A549 (cell line): ENCODE results near the gene ARIH2. TPM values are rescaled to one million over a fixed set of nuclear protein-coding genes. Genes with fewer than 3 reads are reported as not detected.

Experiments used
- ATAC-seq, 2 experiments: fragments of 200-7000 bp in 1 of 2; fragments of >200 bp in 1 of 2; cut with Nextera tagmentation in 1 of 2; cut with Tn5 transposase in 1 of 2; 3 replicates each; pipeline versions ENCODE4 v1.8.0 to v1.9.1; 2018 to 2020; ENCODE audit warnings: mild to moderate bottlenecking in 1 of 2, moderate library complexity in 1 of 2
- CTCF ChIA-PET: fragments of 300-600 bp; sonication (Branson Sonifier 250); formaldehyde crosslinking; extraction: SDS; loops from one replicate; lab custom pipeline; 2021; ENCODE audit warnings: antibody characterized with exemption, inconsistent platforms; lab: Yijun Ruan, JAX
- POLR2A ChIA-PET: fragments of 350-600 bp; formaldehyde crosslinking; extraction: SDS; loops from one replicate; lab custom pipeline; 2021; ENCODE audit warnings: antibody characterized with exemption, inconsistent platforms; lab: Yijun Ruan, JAX
- DNase-seq, 2 experiments: peaks; one replicate each; pipeline versions ENCODE4 v3.0.0 to v3.0.0-alpha.2; 2011 to 2016; ENCODE audit warnings: low read depth in 1 of 2, low spot score in 1 of 2
- FAIRE-seq: peaks from 2 replicates; lab custom pipeline; 2011; peaks lifted over from hg19 to GRCh38; lab: Jason Lieb, UNC
- H3K27ac ChIP-seq, 2 experiments: fragments of >200 bp; sonication (Bioruptor Twin); formaldehyde crosslinking; 3 replicates each; pipeline ENCODE4 v1.5.1; 2016 to 2017
- H3K4me1 ChIP-seq: fragments of >200 bp; sonication (Bioruptor Twin); formaldehyde crosslinking; 3 replicates; pipeline ENCODE4 v1.6.1; 2016
- H3K4me2 ChIP-seq: fragments of >200 bp; sonication (Bioruptor Twin); formaldehyde crosslinking; 3 replicates; pipeline ENCODE4 v1.6.1; 2016
- H3K4me3 ChIP-seq: fragments of >200 bp; sonication (Bioruptor Twin); formaldehyde crosslinking; 3 replicates; pipeline ENCODE4 v1.5.1; 2016
- H3K9me3 ChIP-seq: fragments of >200 bp; sonication (Bioruptor Twin); formaldehyde crosslinking; 3 replicates; pipeline ENCODE4 v1.6.1; 2016
- BHLHE40 ChIP-seq: IDR thresholded peaks from 2 replicates; pipeline ENCODE4 v1.6.1; 2012; ENCODE audit warnings: low read depth, low read length, inconsistent platforms
- CBX8 ChIP-seq: fragments of 200-600 bp; sonication (generic); IDR thresholded peaks from 2 replicates; pipeline ENCODE4 v1.6.1; 2016
- CEBPB ChIP-seq, 2 experiments: fragments of >200 bp in 1 of 2; sonication (Bioruptor Twin) in 1 of 2; formaldehyde crosslinking in 1 of 2; IDR thresholded peaks; 2 replicates each; pipeline ENCODE4 v1.6.1; 2012 to 2016
- CHD2 ChIP-seq: fragments of 150-350 bp; IDR thresholded peaks from 2 replicates; pipeline ENCODE4 v1.6.1; 2014; ENCODE audit warnings: low read length; ENCODE audit not compliant: partially characterized antibody
- CHD4 ChIP-seq: fragments of 200-600 bp; sonication (generic); IDR thresholded peaks from 2 replicates; pipeline ENCODE4 v1.6.1; 2016; ENCODE audit warnings: antibody characterized with exemption, mild to moderate bottlenecking, borderline replicate concordance
- CTCF ChIP-seq: fragments of >200 bp; sonication (Bioruptor Twin); formaldehyde crosslinking; IDR thresholded peaks from 3 replicates; pipeline ENCODE4 v1.5.1; 2016
- ELK1 ChIP-seq: fragments of 150-350 bp; IDR thresholded peaks from 2 replicates; pipeline ENCODE4 v1.6.1; 2014; ENCODE audit warnings: low read depth, mild to moderate bottlenecking, low read length
- HES2 ChIP-seq: fragments of >200 bp; sonication (Bioruptor Twin); formaldehyde crosslinking; IDR thresholded peaks from 2 replicates; pipeline ENCODE4 v1.6.1; 2016
- HEYL ChIP-seq: fragments of 250-450 bp; sonication (Bioruptor Pico); IDR thresholded peaks from 2 replicates; pipeline ENCODE4 v1.8.0; 2021; ENCODE audit warnings: mild to moderate bottlenecking, moderate library complexity
- HOXA7 ChIP-seq: fragments of 250-450 bp; sonication (Bioruptor Pico); IDR thresholded peaks from 2 replicates; pipeline ENCODE4 v1.5.0; 2020; ENCODE audit warnings: mild to moderate bottlenecking, moderate library complexity
- HOXB13 ChIP-seq: fragments of 250-450 bp; sonication (Bioruptor Pico); IDR thresholded peaks from 2 replicates; pipeline ENCODE4 v1.5.0; 2020; ENCODE audit warnings: low read depth, mild to moderate bottlenecking, moderate library complexity
- HOXB5 ChIP-seq: fragments of 250-450 bp; sonication (Bioruptor Pico); IDR thresholded peaks from 2 replicates; pipeline ENCODE4 v1.5.0; 2020; ENCODE audit warnings: mild to moderate bottlenecking, moderate library complexity
- JUNB ChIP-seq: fragments of >200 bp; sonication (Bioruptor Twin); formaldehyde crosslinking; IDR thresholded peaks from 2 replicates; pipeline ENCODE4 v1.6.1; 2016
- KDM1A ChIP-seq: fragments of 200-600 bp; sonication (generic); IDR thresholded peaks from 2 replicates; pipeline ENCODE4 v1.6.1; 2016; ENCODE audit warnings: low read depth, mild to moderate bottlenecking
- KDM5A ChIP-seq: fragments of 200-600 bp; sonication (generic); IDR thresholded peaks from 2 replicates; pipeline ENCODE4 v1.6.1; 2016; ENCODE audit warnings: antibody characterized with exemption, mild to moderate bottlenecking
- MAX ChIP-seq: IDR thresholded peaks from 2 replicates; pipeline ENCODE4 v1.6.1; 2012
- MAZ ChIP-seq: fragments of 150-350 bp; IDR thresholded peaks from 2 replicates; pipeline ENCODE4 v1.6.1; 2014; ENCODE audit warnings: antibody characterized with exemption, low read depth, low read length, borderline replicate concordance
- NFE2L2 ChIP-seq: fragments of 150-350 bp; conservative IDR thresholded peaks from 2 replicates; pipeline ENCODE4 v1.6.1; 2014; ENCODE audit warnings: low read length
- NPAS2 ChIP-seq: fragments of 250-450 bp; sonication (Bioruptor Pico); IDR thresholded peaks from 2 replicates; pipeline ENCODE4 v1.8.0; 2022; ENCODE audit warnings: mild to moderate bottlenecking, moderate library complexity, borderline replicate concordance
- NR3C1 ChIP-seq: fragments of >200 bp; sonication (Bioruptor Twin); formaldehyde crosslinking; IDR thresholded peaks from 3 replicates; pipeline ENCODE4 v1.6.1; 2017
- POLR2A ChIP-seq: IDR thresholded peaks from 2 replicates; pipeline ENCODE4 v1.6.1; 2012; ENCODE audit warnings: mild to moderate bottlenecking, low read length
- RAD21 ChIP-seq, 2 experiments: fragments of >200 bp in 1 of 2; sonication (Bioruptor Twin) in 1 of 2; formaldehyde crosslinking in 1 of 2; IDR thresholded peaks in 1 of 2; conservative IDR thresholded peaks in 1 of 2; 2 replicates in 1 of 2; 3 replicates in 1 of 2; pipeline ENCODE4 v1.6.1; 2012 to 2018; ENCODE audit warnings: inconsistent platforms in 1 of 2
- RCOR1 ChIP-seq: fragments of 150-350 bp; IDR thresholded peaks from 2 replicates; pipeline ENCODE4 v1.6.1; 2014; ENCODE audit warnings: antibody characterized with exemption, low read length, low read depth
- RFX5 ChIP-seq: fragments of 450-650 bp; IDR thresholded peaks from 2 replicates; pipeline ENCODE4 v1.7.1; 2014; ENCODE audit warnings: antibody characterized with exemption, mild to moderate bottlenecking, moderate library complexity
- TP53 ChIP-seq: fragments of 250-450 bp; sonication (Bioruptor Pico); IDR thresholded peaks from 2 replicates; pipeline ENCODE4 v1.5.0; 2021; ENCODE audit warnings: mild to moderate bottlenecking, moderate library complexity
- ZSCAN20 ChIP-seq: fragments of 250-450 bp; sonication (Bioruptor Pico); IDR thresholded peaks from 2 replicates; pipeline ENCODE4 v1.8.0; 2022; ENCODE audit warnings: mild to moderate bottlenecking, moderate library complexity
- WGBS: methylation state at CpG from one replicate; pipeline ENCODE4 v1.1.6; 2017; ENCODE audit errors: missing lambda C conversion rate; 5-methylcytosine and 5-hydroxymethylcytosine counted together
- polyA plus RNA-seq, 4 experiments: library from polyadenylated mRNA; depleted of rRNA in 3 of 4; stranded (reverse); fragments of >200 nt; fragmentation: RNase III in 1 of 4; extraction: RNeasy Plus Mini Kit Qiagen cat#74134 plus additional on column Dnase treatment in 1 of 4; gene quantifications; 2 replicates in 3 of 4; 3 replicates in 1 of 4; pipeline ENCODE4 v1.2.3, GENCODE V29; 2011 to 2017

ARIH2 gene
- polyA plus RNA-seq, 2 of the 4 experiments (the other 2 are of a cell fraction): 52.4 to 88.8 TPM

GRCh38 chr3:48929358-48930035 lies 10.9 kb downstream of the ARIH2 start:
- Histone ChIP-seq H3K27ac (no peak overlapping the region), H3K4me3 (no peak overlapping the region), H3K9me3 (no peaks in the 10 kb centered on the region), H3K4me1 (peaks cover 30% of the 10 kb centered on the region), H3K4me2 (no peak overlapping the region)
- ChIA-PET POLR2A (no interaction called here), CTCF (interaction anchor here (1.3 to 3.0 kb wide), 2 partner anchors 10 to 21 kb away, joined by 3 to 9 read pairs; partner anchors contain the start of gene ARIH2)
- DNase-seq: no peak
- FAIRE-seq: no peak
- no peak for ATAC-seq
- no peak for TF ChIP-seq BHLHE40
- no peak for TF ChIP-seq KDM1A
- no peak for TF ChIP-seq HES2
- 70% methylated on average over 3 of the region's 3 CpGs for WGBS

- H3K4me1 ChIP-seq: peaks cover 30% of the 10 kb centered on the region
- no peak overlapping the region for H3K4me3 ChIP-seq
- CTCF ChIA-PET: interaction anchor here (0.7 to 3.0 kb wide), 3 partner anchors 11 to 62 kb away, joined by 3 to 9 read pairs (median 3); partner anchors contain the start of gene ARIH2
- no peak for FAIRE-seq
- no peak for ATAC-seq
- H3K9me3 ChIP-seq: no peaks in the 10 kb centered on the region
- no peak for TF ChIP-seq NFE2L2
- TF ChIP-seq CHD2: no peak
- TF ChIP-seq CHD4: no peak
- no peak for TF ChIP-seq HOXA7 (CRISPR knock-in tag)
- TF ChIP-seq MAX: no peak
- TF ChIP-seq NR3C1: no peak
- TF ChIP-seq HOXB5 (CRISPR knock-in tag): no peak
- TF ChIP-seq JUNB: no peak
- TF ChIP-seq RAD21 (conservative IDR thresholded peaks at IDR 0.05 in 1 of 2, IDR thresholded peaks at IDR 0.05 in 1 of 2): no peak
- TF ChIP-seq CEBPB (IDR thresholded peaks at IDR 0.05): no peak
- TF ChIP-seq ZSCAN20 (CRISPR knock-in tag): no peak
- no peak for TF ChIP-seq POLR2A
- TF ChIP-seq CBX8: no peak
- no peak for TF ChIP-seq MAZ
- TF ChIP-seq KDM5A: no peak
- no peak overlapping the region for H3K27ac ChIP-seq
- POLR2A ChIA-PET: interaction anchor here (0.6 kb wide), 1 partner anchor 48 kb away, joined by 3 read pairs; no protein-coding TSS in a partner anchor
- no peak for DNase-seq
- no peak overlapping the region for H3K4me2 ChIP-seq
- 89% methylated on average over 3 of the region's 3 CpGs for WGBS
Measured at GRCh38 chr3:48930590-48930989, 11.9 kb downstream of the ARIH2 start.

GRCh38 chr3:48931944-48932580 lies 13.4 kb downstream of the ARIH2 start:
- TF ChIP-seq BHLHE40 (no peak), RCOR1 (no peak), KDM1A (no peak), HEYL (CRISPR knock-in tag) (no peak), ELK1 (no peak), HOXB13 (no peak), NFE2L2 (no peak), CTCF (no peak), RFX5 (no peak), NPAS2 (CRISPR knock-in tag) (no peak), TP53 (CRISPR knock-in tag) (no peak)
- H3K4me2 ChIP-seq: no peak overlapping the region
- CTCF ChIA-PET: interaction anchor here (0.7 kb wide), 1 partner anchor 276 kb away, joined by 4 read pairs; no protein-coding TSS in a partner anchor
- no peak for DNase-seq
- no peak for FAIRE-seq
- H3K9me3 ChIP-seq: no peaks in the 10 kb centered on the region
- ATAC-seq: no peak
- H3K4me1 ChIP-seq: peaks cover 19% of the 10 kb centered on the region
- H3K4me3 ChIP-seq: no peak overlapping the region
- WGBS: 88% methylated on average over 1 of the region's 1 CpG
- POLR2A ChIA-PET: no interaction called here
- H3K27ac ChIP-seq: no peak overlapping the region
